Measurements from ENCODE around the gene OCA2. TPM values are rescaled to one million over a fixed set of nuclear protein-coding genes. Genes with fewer than 3 reads are reported as not detected.

The OCA2 gene
- total and polyA plus RNA-seq, 2 of the 4 experiments (the other 2 are of a cell fraction) = under 0.01 to 0.03 TPM

- Histone ChIP-seq H3K27ac (ENCODE audit: insufficient read depth, low read length) (no peak overlapping the region), H3K4ac (ENCODE audit: low read depth, low read length) (no peak overlapping the region), H3K4me1 (ENCODE audit: control insufficient read depth, insufficient read depth, low read length) (no peaks in the 10 kb centered on the region), H3K9me1 (ENCODE audit: insufficient read depth, low read length) (no peaks in the 10 kb centered on the region), H3K56ac (ENCODE audit: extremely low read depth, insufficient read depth, low read length) (no peak overlapping the region), H3K79me1 (ENCODE audit: low read depth in 1 of 2, low read length in 2 of 2) (no peaks in the 10 kb centered on the region), H3K4me2 (ENCODE audit: low read depth, low read length) (no peak overlapping the region), H2BK15ac (ENCODE audit: low read depth, low read length) (no peak overlapping the region), H3K4me3 (ENCODE audit: insufficient read depth, low read depth, low read length) (no peak overlapping the region), H3K27me3 (ENCODE audit: control insufficient read depth, insufficient read depth, low read length) (no peaks in the 10 kb centered on the region), H3K14ac (replicated peaks; ENCODE audit: low read depth, low read length) (no peak overlapping the region), H2BK20ac (ENCODE audit: low read depth, low read length) (no peak overlapping the region), H3K9me3 (ENCODE audit: control insufficient read depth, insufficient read depth, low read length) (peaks cover 15% of the 10 kb centered on the region), H2BK5ac (ENCODE audit: low read depth, low read length, poor library complexity, severe bottlenecking) (no peak overlapping the region), H2AK9ac (replicated peaks; ENCODE audit: low read depth, low read length, poor library complexity) (no peak overlapping the region), H3K18ac (ENCODE audit: low read depth, low read length) (no peak overlapping the region), H3K9ac (ENCODE audit: low read depth, low read length) (no peak overlapping the region), H2AFZ (replicated peaks; ENCODE audit: low read length, poor library complexity) (no peak overlapping the region), H4K20me1 (ENCODE audit: insufficient read depth, low read length) (no peaks in the 10 kb centered on the region), H3K23ac (ENCODE audit: low read depth, low read length) (no peak overlapping the region), H4K5ac (ENCODE audit: low read depth, low read length) (no peak overlapping the region), H2BK120ac (ENCODE audit: low read depth, low read length) (no peak overlapping the region), H4K91ac (ENCODE audit: insufficient read depth, low read depth, low read length) (no peak overlapping the region), H4K8ac (ENCODE audit: low read depth in 2 of 2, low read length in 2 of 2) (no peak overlapping the region), H3K36me3 (ENCODE audit: control insufficient read depth, insufficient read depth, low read length) (no peaks in the 10 kb centered on the region), H2AK5ac (ENCODE audit: low read depth, low read length) (no peak overlapping the region)
- CTCF ChIA-PET = no interaction called here
- POLR2A ChIA-PET (ENCODE audit: unreplicated experiment) = no interaction called here
- dilution Hi-C loops (cut with HindIII; ENCODE audit: low sequenced_read_pairs, unreplicated experiment) = no loop called here
- no peak for ATAC-seq (ENCODE audit: low read depth)
- no TSS peak for BruUV-seq (replicated peaks)
- in situ Hi-C loops (cut with MboI; ENCODE audit: low sequenced_read_pairs) = no loop called here
- WGBS, 2 experiments (ENCODE audit: extremely low coverage in 2 of 2, insufficient read length in 1 of 2) = 86% methylated on average over 6 of the region's 8 CpGs; no CpG with 5 or more reads in 1 of the 2 experiments
- intact Hi-C loops (cut with micrococcal nuclease) = no loop called here
- no peak for DNase-seq
- TF ChIP-seq RFX5 (IDR thresholded peaks at IDR 0.05; ENCODE audit: low read depth, low read length) = no peak
- TF ChIP-seq POLR2A (IDR thresholded peaks at IDR 0.05; ENCODE audit: low read depth, low read length) = no peak
- no peak for TF ChIP-seq MAZ (IDR thresholded peaks at IDR 0.05; ENCODE audit: borderline replicate concordance, low read depth, low read length)
- TF ChIP-seq CTCF (conservative IDR thresholded peaks at IDR 0.05; ENCODE audit: low read depth, low read length) = no peak
- TF ChIP-seq SMC3 (IDR thresholded peaks at IDR 0.05; ENCODE audit: low read depth, low read length) = no peak
- no peak for TF ChIP-seq CHD1 (IDR thresholded peaks at IDR 0.05; ENCODE audit: low read depth, low read length)
- TF ChIP-seq, protein P1, sequence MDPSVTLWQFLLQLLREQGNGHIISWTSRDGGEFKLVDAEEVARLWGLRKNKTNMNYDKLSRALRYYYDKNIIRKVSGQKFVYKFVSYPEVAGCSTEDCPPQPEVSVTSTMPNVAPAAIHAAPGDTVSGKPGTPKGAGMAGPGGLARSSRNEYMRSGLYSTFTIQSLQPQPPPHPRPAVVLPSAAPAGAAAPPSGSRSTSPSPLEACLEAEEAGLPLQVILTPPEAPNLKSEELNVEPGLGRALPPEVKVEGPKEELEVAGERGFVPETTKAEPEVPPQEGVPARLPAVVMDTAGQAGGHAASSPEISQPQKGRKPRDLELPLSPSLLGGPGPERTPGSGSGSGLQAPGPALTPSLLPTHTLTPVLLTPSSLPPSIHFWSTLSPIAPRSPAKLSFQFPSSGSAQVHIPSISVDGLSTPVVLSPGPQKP (IDR thresholded peaks at IDR 0.05; ENCODE audit: borderline replicate concordance, low read depth, low read length) = no peak
- TF ChIP-seq MXI1 (IDR thresholded peaks at IDR 0.05; ENCODE audit: borderline replicate concordance, low read depth, low read length) = no peak
Measured at GRCh38 chr15:28023422-28023821, 75.7 kb downstream of the OCA2 start.

Measured in IMR-90 (cell line).